Dermis microvascular lymphatic vessel endothelial cell (primary cell): ENCODE measurements around the gene KIRREL1. TPM values are rescaled to one million over a fixed set of nuclear protein-coding genes. Genes with fewer than 3 reads are reported as not detected.

Experiments used
- DNase-seq, 2 donors: peaks; one replicate each; pipeline versions ENCODE4 v3.0.0 to v3.0.0-alpha.2; 2010; ENCODE audit warnings: low read depth in 2 of 2
- total RNA-seq: library from RNA; depleted of rRNA; stranded (reverse); fragments of >200 nt; gene quantifications from 2 replicates; pipeline ENCODE4 v1.2.1, GENCODE V29; 2014

The KIRREL1 gene
- total RNA-seq, 1 donor from 2014 or later: 16.2 TPM

- no peak for DNase-seq
Measured at GRCh38 chr1:158140764-158141192, 147.3 kb downstream of the KIRREL1 start.

- DNase-seq: peak; percentile 47 to 57
Measured at GRCh38 chr1:158145173-158145719, 151.8 kb downstream of the KIRREL1 start.

GRCh38 chr1:158146165-158146564 is 152.7 kb downstream of the KIRREL1 start:
- peak in 1 of 2 donors; percentile 53 for DNase-seq

GRCh38 chr1:158146739-158147138 is 153.3 kb downstream of the KIRREL1 start:
- DNase-seq: no peak

- DNase-seq: no peak
Measured at GRCh38 chr1:158147401-158147800, 154.0 kb downstream of the KIRREL1 start.

GRCh38 chr1:158147869-158148268 is 154.4 kb downstream of the KIRREL1 start:
- DNase-seq: no peak

GRCh38 chr1:158148468-158148867 is 155.0 kb downstream of the KIRREL1 start:
- DNase-seq: no peak

GRCh38 chr1:158149175-158149574 is 155.7 kb downstream of the KIRREL1 start:
- no peak for DNase-seq

Other genes with a start within 250 kb of the KIRREL1 start
- gene FCRL2, start 216.5 kb upstream of the KIRREL1 start, total RNA-seq: not detected in 2 replicates
- not detected in 2 replicates for gene FCRL1, start 173.5 kb upstream of the KIRREL1 start, total RNA-seq
- gene CD5L, start 151.8 kb upstream of the KIRREL1 start, total RNA-seq: not detected in 2 replicates
- gene CD1D, start 187.2 kb downstream of the KIRREL1 start, total RNA-seq: 0.13 TPM in 1 of 2 replicates, not detected in the other